ENCODE results near the gene DEPDC7. TPM values are rescaled to one million over a fixed set of nuclear protein-coding genes. Genes with fewer than 3 reads are reported as not detected.
A peak's percentile ranks its signal among the peaks of the same experiment; 100 is the strongest.

The DEPDC7 gene
- total RNA-seq, 1 experiment from 2014 or later: 4.4 TPM

GRCh38 chr11:33017478-33017877 lies 1.8 kb downstream of the DEPDC7 start:
- Histone ChIP-seq H4K5ac (ENCODE audit: insufficient read length, low read depth, low read length) (no peak overlapping the region), H3K9me3 (ENCODE audit: control insufficient read depth, low read depth, low read length) (no peaks in the 10 kb centered on the region), H3K79me2 (ENCODE audit: insufficient read depth, low read length) (no peaks in the 10 kb centered on the region), H3K27me3 (ENCODE audit: insufficient read depth, low read length) (no peaks in the 10 kb centered on the region), H3K27ac (ENCODE audit: insufficient read length, low read depth, low read length) (no peak overlapping the region), H4K20me1 (ENCODE audit: control insufficient read depth, insufficient read depth, insufficient read length) (no peaks in the 10 kb centered on the region), H2AK5ac (ENCODE audit: insufficient read length, low read length) (no peak overlapping the region), H3T11ph (ENCODE audit: low read length) (no peak overlapping the region), H3K4me1 (ENCODE audit: insufficient read depth, low read length) (peaks cover 2% of the 10 kb centered on the region; the same call in 1 of the 2 replicates), H2BK120ac (ENCODE audit: low read depth, low read length, poor library complexity, severe bottlenecking) (no peak overlapping the region), H4K91ac (ENCODE audit: insufficient read length, low read depth, low read length) (no peak overlapping the region), H3K18ac (ENCODE audit: insufficient read length, low read depth, low read length) (no peak overlapping the region), H4K8ac (replicated peaks; ENCODE audit: insufficient read length, low read depth, low read length) (no peak overlapping the region), H3K56ac (ENCODE audit: insufficient read length, low read depth, low read length) (no peak overlapping the region), H2BK20ac (ENCODE audit: low read depth, low read length, poor library complexity, severe bottlenecking) (no peak overlapping the region), H3K79me1 (ENCODE audit: insufficient read depth, low read depth, low read length, poor library complexity, severe bottlenecking) (no peaks in the 10 kb centered on the region), H3K14ac (ENCODE audit: insufficient read depth, low read length) (no peak overlapping the region), H2BK12ac (ENCODE audit: insufficient read length, low read depth, low read length) (no peak overlapping the region), H3K4ac (ENCODE audit: low read depth, low read length) (no peak overlapping the region), H3K9ac (ENCODE audit: extremely low read depth, insufficient read length, low read length) (no peak overlapping the region), H2BK15ac (ENCODE audit: low read depth, low read length) (no peak overlapping the region), H2BK5ac (ENCODE audit: insufficient read length, low read length) (no peak overlapping the region), H2AFZ (ENCODE audit: low read length) (no peak overlapping the region), H3K4me2 (ENCODE audit: insufficient read depth, insufficient read length, low read length) (no peak overlapping the region), H3K23ac (ENCODE audit: insufficient read length, low read depth, low read length) (no peak overlapping the region), H3K23me2 (ENCODE audit: insufficient read length, low read depth, low read length, poor library complexity, severe bottlenecking) (peaks cover 7% of the 10 kb centered on the region)
- Mint-ChIP-seq H3K9me3 (no peaks in the 10 kb centered on the region), H3K27ac (no peak overlapping the region; a peak in 1 of 7 replicates), H3K27me3 (ENCODE audit: low read depth) (peaks cover 28% of the 10 kb centered on the region), H3K4me3 (peak overlapping the region; percentile 12 to 83; a peak in 3 of 5 replicates), H3K4me1 (peaks cover 16 to 20% of the 10 kb centered on the region in 2 experiments), H3K36me3 (ENCODE audit: insufficient read depth in 1 of 3, low read depth in 3 of 3) (no peaks in the 10 kb centered on the region)
- WGBS (ENCODE audit: extremely low coverage, insufficient read length, low lambda C conversion rate): no CpG with 5 or more reads among the region's 9 CpGs
- no peak for DNase-seq
- no peak for TF ChIP-seq CTCF (conservative IDR thresholded peaks at IDR 0.05)

Data from H9 (cell line).